HG02885 (cell line): Measurements from ENCODE around the gene ERP27.

ENCODE experiments used
- ATAC-seq: cut with Tn5 transposase; IDR thresholded peaks from one replicate; pipeline ENCODE4 v1.9.1; 2021; ENCODE audit warnings: mild to moderate bottlenecking; ENCODE audit not compliant: unreplicated experiment, poor library complexity

ERP27 gene

GRCh38 chr12:14960548-14961465, 22.5 kb upstream of the ERP27 start:
- peak; percentile 35 for ATAC-seq

GRCh38 chr12:14959916-14960496, 21.7 kb upstream of the ERP27 start:
- ATAC-seq: no peak

DNA sequence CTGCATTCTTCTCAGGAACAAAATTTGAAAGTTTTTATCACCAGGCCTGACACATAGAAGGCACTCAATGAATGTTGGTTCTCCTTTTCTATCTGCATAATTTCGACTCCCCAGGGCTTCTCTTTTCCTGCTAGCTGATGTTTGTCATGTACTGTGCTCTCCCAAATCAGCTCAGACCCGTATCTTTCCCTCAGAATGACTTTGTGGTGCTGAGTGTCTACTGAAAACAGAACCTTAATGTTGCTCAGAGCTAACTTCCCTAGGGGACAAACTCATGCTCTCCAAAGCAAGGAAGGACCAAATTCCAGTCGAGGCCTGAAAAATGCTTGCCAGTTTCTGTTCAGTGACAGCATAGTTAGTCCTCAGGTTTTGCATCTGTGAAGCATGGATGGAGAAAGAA, 21.1 kb upstream of the ERP27 start:
- no peak for ATAC-seq

GRCh38 chr12:14959126-14959440, 20.7 kb upstream of the ERP27 start:
- ATAC-seq: no peak

DNA sequence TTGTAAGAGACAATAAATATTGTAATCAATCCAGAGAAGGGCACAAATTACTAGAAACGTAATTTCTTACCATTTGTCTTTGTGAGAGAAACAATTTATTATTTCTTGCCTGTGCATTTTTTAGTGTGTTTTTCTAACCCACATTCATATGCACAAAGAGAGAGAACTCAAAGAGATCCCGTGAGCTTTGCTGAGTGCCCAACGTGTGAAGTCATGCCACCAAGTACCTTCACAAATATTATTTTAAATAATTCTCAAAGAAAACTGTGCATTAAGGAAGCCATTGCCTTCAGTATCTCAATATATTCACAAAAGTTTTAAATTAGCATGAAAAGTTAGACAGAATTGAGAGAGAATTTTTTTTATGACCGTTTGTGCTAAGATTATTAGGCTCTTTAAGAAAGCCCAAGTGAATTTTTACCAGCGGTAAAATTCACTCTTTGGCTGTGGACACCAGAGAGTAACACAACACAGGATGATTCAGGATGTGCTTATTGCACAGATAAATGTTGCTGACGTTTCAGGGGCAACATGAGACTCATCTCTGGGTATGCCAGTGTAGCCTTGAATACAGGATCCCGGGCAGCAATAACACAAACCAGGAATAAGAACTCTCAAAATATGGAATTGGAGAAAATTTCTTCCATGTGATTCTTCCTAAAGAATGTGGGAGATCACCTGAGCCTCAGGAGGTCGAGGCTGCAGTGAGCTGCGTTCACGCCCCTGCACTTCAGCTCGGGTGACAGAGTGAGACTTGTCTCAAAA, 20.2 kb upstream of the ERP27 start:
- no peak for ATAC-seq

DNA sequence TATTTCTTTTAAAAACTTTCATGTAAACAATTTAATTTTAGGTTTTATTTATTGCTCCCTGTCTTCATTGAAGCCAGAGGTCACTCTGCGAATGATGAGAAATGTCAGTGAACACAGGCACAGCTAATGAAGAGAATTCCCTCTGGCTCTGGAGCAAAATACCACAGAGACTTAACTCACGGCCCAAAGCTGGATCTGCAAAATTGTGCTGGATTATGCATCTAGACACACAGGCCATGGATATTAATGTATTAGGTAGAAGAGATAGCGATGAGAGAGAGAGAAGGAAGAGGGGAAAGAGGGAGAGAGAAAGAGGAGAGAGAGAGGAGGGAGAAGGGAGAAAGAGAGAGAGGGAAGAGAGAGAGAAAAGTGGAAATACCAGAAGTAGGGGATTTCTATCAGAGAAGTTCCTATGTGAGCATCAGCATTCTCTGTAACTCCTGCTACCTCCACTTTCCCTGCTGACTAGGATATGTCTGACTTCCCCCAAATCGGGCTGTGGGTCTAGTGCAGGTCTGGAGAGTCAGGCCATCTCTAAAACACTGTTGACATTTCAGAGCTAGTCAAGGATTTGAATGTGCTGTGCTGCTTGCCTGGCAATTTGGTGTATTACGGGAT, 19.3 kb upstream of the ERP27 start:
- no peak for ATAC-seq

DNA sequence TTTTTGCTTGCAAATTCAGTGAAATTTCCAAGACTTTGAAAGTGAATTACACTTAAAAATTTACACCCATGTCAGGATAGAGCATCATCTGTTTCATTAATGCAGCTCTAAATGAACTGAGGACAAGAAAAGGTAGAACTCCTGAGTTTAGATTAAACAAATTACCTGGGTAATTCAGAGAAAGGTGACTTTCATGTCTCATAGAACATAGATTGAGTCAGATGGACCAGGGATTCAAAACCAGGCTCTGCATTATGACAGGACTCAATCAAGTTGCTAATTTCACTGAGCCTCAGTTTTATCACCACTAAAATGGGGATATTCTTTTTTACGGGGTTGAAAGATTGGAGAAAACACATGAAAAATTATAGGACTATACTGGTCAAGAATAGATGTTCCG, 18.6 kb upstream of the ERP27 start:
- no peak for ATAC-seq

DNA sequence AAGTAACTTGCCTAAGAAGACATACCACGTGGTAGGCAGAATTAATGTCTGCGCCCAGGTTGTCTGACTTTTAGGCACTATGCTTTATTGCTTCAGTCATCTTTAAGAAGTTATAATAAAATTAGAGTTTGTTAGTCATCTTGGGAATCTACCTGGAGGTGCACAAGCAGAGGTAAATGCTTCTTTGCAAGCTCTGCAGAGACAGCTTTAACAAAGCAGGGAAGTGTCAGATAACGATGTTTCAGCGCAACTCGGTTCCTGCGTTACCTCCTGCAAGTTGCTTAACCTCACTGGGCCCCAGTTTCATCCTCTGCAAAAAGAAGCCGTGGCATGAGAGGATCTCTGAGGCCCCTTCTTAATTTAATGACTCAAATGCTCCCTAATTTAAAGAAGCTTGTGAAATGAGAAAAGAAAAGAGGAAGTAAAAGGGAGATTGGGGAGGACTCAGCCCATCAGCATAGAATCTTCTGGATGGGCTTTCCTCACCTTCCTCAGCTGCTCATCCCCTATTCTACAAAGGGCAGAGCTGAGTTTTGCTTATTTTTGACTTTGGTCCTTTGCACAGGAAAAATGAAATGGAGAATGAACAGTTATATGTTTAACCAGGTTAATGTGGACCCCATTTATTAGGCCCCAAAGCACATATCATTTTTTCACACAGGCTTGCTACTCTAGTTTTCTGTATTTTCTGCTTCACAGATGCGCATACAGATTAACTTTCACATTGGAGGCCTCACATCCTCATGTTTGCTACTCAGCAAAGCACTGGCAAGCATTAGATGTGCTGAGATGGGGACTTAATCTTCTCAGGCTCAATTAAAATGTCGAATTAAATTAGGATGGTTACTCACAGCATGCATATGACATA, 17.9 kb upstream of the ERP27 start:
- ATAC-seq: peak; percentile 49

DNA sequence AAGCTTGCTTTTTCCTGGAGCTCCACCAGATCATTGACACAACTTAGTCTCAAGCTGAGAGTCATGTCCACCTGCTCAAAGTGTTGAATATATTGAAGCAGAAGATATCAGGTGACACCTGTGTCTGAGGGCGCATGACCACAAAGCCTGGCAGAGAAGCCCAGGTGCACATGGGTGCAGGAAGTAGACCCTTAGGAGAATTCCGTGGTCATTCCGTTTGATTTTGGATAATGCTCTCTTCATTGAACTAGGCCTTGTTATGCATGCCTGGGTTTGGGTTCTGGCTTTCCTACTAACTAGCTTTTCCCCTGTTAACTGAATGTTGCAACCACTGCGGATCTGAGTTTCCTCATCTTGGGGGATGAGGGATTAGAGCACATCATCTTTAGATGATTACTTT, 15.9 kb upstream of the ERP27 start:
- ATAC-seq: no peak

GRCh38 chr12:14953752-14954151, 15.4 kb upstream of the ERP27 start:
- no peak for ATAC-seq

DNA sequence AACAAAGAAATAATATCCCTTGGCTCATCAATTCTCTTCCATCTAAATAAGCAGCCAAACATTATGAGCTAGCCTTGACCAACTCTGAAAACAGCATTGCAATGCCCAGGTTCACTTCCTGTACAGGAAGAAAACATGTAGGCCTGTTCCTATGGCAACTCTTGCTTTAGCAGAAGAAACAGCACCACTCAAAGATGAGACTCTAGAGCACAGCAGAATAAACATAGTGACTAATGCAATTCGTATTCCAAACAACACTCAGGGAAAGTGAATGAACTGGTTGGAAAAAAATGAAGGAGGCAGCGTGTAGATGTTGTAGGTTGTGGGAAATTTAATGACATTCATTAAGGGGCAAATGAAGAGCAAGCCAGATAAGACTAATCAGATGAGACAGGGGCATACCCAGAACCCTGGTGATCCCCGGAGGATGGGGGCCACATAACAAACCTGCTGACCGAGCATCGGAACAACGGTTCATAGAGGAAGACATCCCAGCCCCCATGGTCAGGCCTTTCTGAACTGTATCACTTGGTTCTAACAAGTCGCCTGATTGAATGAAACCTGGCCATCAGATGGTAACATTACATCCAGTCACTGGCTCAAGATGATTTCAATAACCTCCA, 14.1 kb upstream of the ERP27 start:
- peak; percentile 56 for ATAC-seq

GRCh38 chr12:14951851-14952250, 13.5 kb upstream of the ERP27 start:
- no peak for ATAC-seq

- ATAC-seq: no peak
Measured at GRCh38 chr12:14950982-14951746, 12.8 kb upstream of the ERP27 start.

GRCh38 chr12:14950421-14950820, 12.1 kb upstream of the ERP27 start:
- ATAC-seq: peak; percentile 27

DNA sequence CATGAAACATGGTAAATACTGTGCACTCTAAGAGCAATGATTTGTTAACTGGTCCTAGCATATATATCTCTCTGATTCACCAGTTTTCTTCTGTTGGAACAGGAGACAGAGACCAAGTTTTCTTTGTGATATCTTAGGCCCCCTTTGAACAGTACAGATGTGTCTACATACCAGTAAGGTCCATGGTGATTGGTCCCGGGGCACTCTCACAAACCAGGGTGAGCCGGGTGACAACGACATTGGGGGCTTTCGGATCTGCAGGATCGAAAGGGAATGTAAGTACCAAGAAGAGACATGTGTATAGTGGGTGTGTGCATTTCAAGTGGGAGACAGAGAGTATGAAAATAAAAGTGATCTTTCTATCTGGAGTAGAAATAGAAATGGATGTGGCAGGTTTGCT, 11.3 kb upstream of the ERP27 start:
- ATAC-seq: no peak

GRCh38 chr12:14948672-14949071, 10.3 kb upstream of the ERP27 start:
- peak; percentile 91 for ATAC-seq

DNA sequence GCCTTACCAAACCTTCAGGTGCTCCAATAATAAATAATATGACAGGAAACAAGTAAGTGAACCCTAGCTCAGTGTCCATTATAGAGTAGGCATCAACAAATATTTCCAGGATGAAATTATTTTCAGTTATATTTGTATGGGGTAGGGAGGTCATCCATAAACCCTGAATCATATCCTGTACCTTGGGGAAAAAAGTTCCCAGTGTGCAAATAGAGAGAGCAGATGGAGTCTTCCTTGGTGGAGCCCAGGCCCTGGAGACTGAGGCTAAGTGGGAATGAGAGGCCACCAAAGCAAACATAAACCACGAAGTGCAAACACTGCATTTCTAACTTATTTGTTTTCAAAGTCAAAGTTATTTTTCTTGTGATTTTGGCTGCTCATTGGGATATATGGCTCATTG, 8.5 kb upstream of the ERP27 start:
- ATAC-seq: no peak

GRCh38 chr12:14946162-14946561, 7.8 kb upstream of the ERP27 start:
- ATAC-seq: no peak
